H9 (cell line): ENCODE results near the gene FHIT. TPM values are rescaled to one million over a fixed set of nuclear protein-coding genes. Genes with fewer than 3 reads are reported as not detected.

ENCODE experiments used
- DNase-seq: peaks from one replicate; pipeline ENCODE4 v3.0.0-alpha.2; 2017
- H2AFZ ChIP-seq: one replicate; pipeline ENCODE4 v1.6.1; 2013; ENCODE audit warnings: mild to moderate bottlenecking, low read length, control low read depth, moderate library complexity
- H2AK5ac ChIP-seq: 2 replicates; pipeline ENCODE4 v1.6.1; 2013; ENCODE audit warnings: low read length, control low read depth, mixed read lengths; ENCODE audit not compliant: insufficient read length
- H2BK120ac ChIP-seq: one replicate; pipeline ENCODE4 v1.6.1; 2013; ENCODE audit warnings: low read depth, mild to moderate bottlenecking, low read length, control low read depth, inconsistent platforms; ENCODE audit not compliant: poor library complexity, severe bottlenecking
- H2BK12ac ChIP-seq: 2 replicates; pipeline ENCODE4 v1.6.1; 2013; ENCODE audit warnings: low read length, control low read depth, mixed read lengths, low read depth; ENCODE audit not compliant: insufficient read length
- H2BK15ac ChIP-seq: 2 replicates; pipeline ENCODE4 v1.6.1; 2013; ENCODE audit warnings: low read depth, low read length, control low read depth
- H2BK20ac ChIP-seq: one replicate; pipeline ENCODE4 v1.6.1; 2013; ENCODE audit warnings: low read depth, mild to moderate bottlenecking, low read length, control low read depth, inconsistent platforms; ENCODE audit not compliant: poor library complexity, severe bottlenecking
- H2BK5ac ChIP-seq: 2 replicates; pipeline ENCODE4 v1.6.1; 2013; ENCODE audit warnings: low read length, control low read depth, mixed read lengths; ENCODE audit not compliant: insufficient read length
- H3K14ac ChIP-seq: 2 replicates; pipeline ENCODE4 v1.6.1; 2013; ENCODE audit warnings: low read length, control low read depth; ENCODE audit not compliant: insufficient read depth
- H3K18ac ChIP-seq: 2 replicates; pipeline ENCODE4 v1.6.1; 2013; ENCODE audit warnings: low read depth, mild to moderate bottlenecking, mixed read lengths, low read length, control low read depth; ENCODE audit not compliant: insufficient read length
- H3K23ac ChIP-seq: 2 replicates; pipeline ENCODE4 v1.6.1; 2013; ENCODE audit warnings: low read length, control low read depth, mixed read lengths, low read depth; ENCODE audit not compliant: insufficient read length
- H3K23me2 ChIP-seq: 2 replicates; pipeline ENCODE4 v1.6.1; 2013; ENCODE audit warnings: low read depth, mild to moderate bottlenecking, mixed read lengths, low read length, control low read depth; ENCODE audit not compliant: insufficient read length, poor library complexity, severe bottlenecking
- H3K27ac ChIP-seq: 2 replicates; pipeline ENCODE4 v1.5.1; 2013; ENCODE audit warnings: low read length, control low read depth, mixed read lengths, low read depth; ENCODE audit not compliant: insufficient read length
- H3K27me3 ChIP-seq: 2 replicates; pipeline ENCODE4 v1.6.1; 2013; ENCODE audit warnings: low read length, control low read depth, inconsistent platforms; ENCODE audit not compliant: insufficient read depth
- H3K4ac ChIP-seq: 2 replicates; pipeline ENCODE4 v1.6.1; 2013; ENCODE audit warnings: low read depth, mild to moderate bottlenecking, control low read depth, inconsistent platforms, low read length, moderate library complexity
- H3K4me1 ChIP-seq: 2 replicates; pipeline ENCODE4 v1.6.1; 2013; ENCODE audit warnings: low read length, control low read depth, inconsistent platforms; ENCODE audit not compliant: insufficient read depth
- H3K4me2 ChIP-seq: 2 replicates; pipeline ENCODE4 v1.6.1; 2013; ENCODE audit warnings: low read length, control low read depth, mixed read lengths; ENCODE audit not compliant: insufficient read length, insufficient read depth
- H3K56ac ChIP-seq: 2 replicates; pipeline ENCODE4 v1.6.1; 2013; ENCODE audit warnings: low read depth, mild to moderate bottlenecking, mixed read lengths, low read length, control low read depth; ENCODE audit not compliant: insufficient read length
- H3K79me1 ChIP-seq: 2 replicates; pipeline ENCODE4 v1.6.1; 2013; ENCODE audit warnings: low read depth, mild to moderate bottlenecking, moderate library complexity, low read length, control low read depth, inconsistent platforms; ENCODE audit not compliant: insufficient read depth, poor library complexity, severe bottlenecking
- H3K79me2 ChIP-seq: 2 replicates; pipeline ENCODE4 v1.6.1; 2013; ENCODE audit warnings: low read length, control low read depth, inconsistent platforms; ENCODE audit not compliant: insufficient read depth
- H3K9ac ChIP-seq: 2 replicates; pipeline ENCODE4 v1.6.1; 2013; ENCODE audit warnings: low read length, control low read depth, mixed read lengths; ENCODE audit not compliant: insufficient read length; ENCODE audit errors: extremely low read depth
- H3K9me3 ChIP-seq: one replicate; pipeline ENCODE4 v1.6.1; 2013; ENCODE audit warnings: low read depth, low read length, inconsistent platforms; ENCODE audit not compliant: control insufficient read depth
- H3T11ph ChIP-seq: one replicate; pipeline ENCODE4 v1.6.1; 2013; ENCODE audit warnings: mild to moderate bottlenecking, low read length, control low read depth, inconsistent platforms
- H4K20me1 ChIP-seq: one replicate; pipeline ENCODE4 v1.6.1; 2013; ENCODE audit not compliant: control insufficient read depth, insufficient read length, insufficient read depth
- H4K5ac ChIP-seq: 2 replicates; pipeline ENCODE4 v1.6.1; 2013; ENCODE audit warnings: low read depth, mild to moderate bottlenecking, mixed read lengths, low read length, control low read depth; ENCODE audit not compliant: insufficient read length
- H4K8ac ChIP-seq: replicated peaks from 2 replicates; pipeline ENCODE4 v1.6.1; 2013; ENCODE audit warnings: low read length, control low read depth, mixed read lengths, low read depth; ENCODE audit not compliant: insufficient read length
- H4K91ac ChIP-seq: 2 replicates; pipeline ENCODE4 v1.6.1; 2013; ENCODE audit warnings: low read depth, mild to moderate bottlenecking, moderate library complexity, mixed read lengths, low read length, control low read depth; ENCODE audit not compliant: insufficient read length
- H3K27ac Mint-ChIP-seq, 3 experiments: 2 replicates in 2 of 3; 3 replicates in 1 of 3; pipeline ENCODE4 v1.8.0; 2020 to 2021; ENCODE audit warnings: mixed read lengths in 3 of 3, mild to moderate bottlenecking in 1 of 3, moderate library complexity in 1 of 3
- H3K27me3 Mint-ChIP-seq: 2 replicates; pipeline ENCODE4 v1.8.0; 2021; ENCODE audit warnings: low read depth, mild to moderate bottlenecking, moderate library complexity, mixed read lengths
- H3K36me3 Mint-ChIP-seq, 3 experiments: 2 replicates in 2 of 3; 3 replicates in 1 of 3; pipeline ENCODE4 v1.8.0; 2020 to 2021; ENCODE audit warnings: low read depth in 3 of 3, mixed read lengths in 3 of 3; ENCODE audit not compliant: insufficient read depth in 1 of 3
- H3K4me1 Mint-ChIP-seq, 2 experiments: 2 replicates each; pipeline ENCODE4 v1.8.0; 2020; ENCODE audit warnings: mixed read lengths in 2 of 2
- H3K4me3 Mint-ChIP-seq, 2 experiments: 2 replicates in 1 of 2; 3 replicates in 1 of 2; pipeline ENCODE4 v1.8.0; 2020 to 2021; ENCODE audit warnings: mild to moderate bottlenecking in 2 of 2, mixed read lengths in 2 of 2, moderate library complexity in 1 of 2
- H3K9me3 Mint-ChIP-seq, 2 experiments: 2 replicates in 1 of 2; 3 replicates in 1 of 2; pipeline ENCODE4 v1.8.0; 2020; ENCODE audit warnings: mild to moderate bottlenecking in 2 of 2, mixed read lengths in 2 of 2, moderate library complexity in 1 of 2
- WGBS: extraction: QIAGEN DNeasy Blood & Tissue Kit; methylation state at CpG from one replicate; pipeline ENCODE4 v1.1.7; 2013; ENCODE audit warnings: missing lambda C conversion rate, low lambda C conversion rate, mixed read lengths; ENCODE audit not compliant: insufficient read length; ENCODE audit errors: extremely low coverage; 5-methylcytosine and 5-hydroxymethylcytosine counted together
- total RNA-seq: library from RNA; stranded (reverse); gene quantifications from 2 replicates; pipeline ENCODE4 v1.2.1, GENCODE V29; 2021
- TF ChIP-seq, protein P1 (sequence below): fragments of 200-600 bp; sonication (generic); conservative IDR thresholded peaks from 3 replicates; pipeline ENCODE4 v1.8.0; 2021; ENCODE audit warnings: antibody characterized with exemption, mild to moderate bottlenecking

FHIT gene
- total RNA-seq, 1 experiment from 2014 or later = 3.0 TPM

DNA sequence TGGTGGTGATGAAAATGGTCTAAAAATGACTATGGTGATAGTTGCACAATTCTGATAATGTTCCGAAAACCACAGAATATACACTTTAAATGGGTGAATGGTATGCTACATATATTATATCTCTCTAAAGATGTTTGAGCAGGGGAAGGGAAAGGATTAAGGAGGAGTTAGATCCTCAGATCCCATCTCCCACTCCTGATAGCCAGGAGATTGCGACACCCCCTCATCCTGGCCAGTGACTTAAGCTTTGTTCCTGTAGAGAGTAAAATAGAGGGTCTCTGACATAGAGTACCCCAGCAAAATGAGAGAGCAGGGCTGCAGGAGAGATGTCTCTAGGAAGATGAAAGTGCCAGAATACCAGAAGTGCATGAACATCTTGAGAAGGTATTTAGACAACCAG lies 984.8 kb downstream of the FHIT start:
- Histone ChIP-seq H4K20me1 (no peaks in the 10 kb centered on the region), H3K27ac (no peak overlapping the region), H2BK15ac (no peak overlapping the region), H4K5ac (no peak overlapping the region), H2BK120ac (no peak overlapping the region), H2BK12ac (no peak overlapping the region), H2AFZ (no peak overlapping the region), H3K4me1 (no peaks in the 10 kb centered on the region), H3K79me2 (no peaks in the 10 kb centered on the region), H2BK20ac (no peak overlapping the region), H3K23me2 (no peaks in the 10 kb centered on the region), H2BK5ac (no peak overlapping the region), H3K4ac (no peak overlapping the region), H3K18ac (no peak overlapping the region), H3K9me3 (no peaks in the 10 kb centered on the region), H2AK5ac (no peak overlapping the region), H3K79me1 (no peaks in the 10 kb centered on the region), H3K9ac (no peak overlapping the region), H4K8ac (no peak overlapping the region), H3T11ph (no peak overlapping the region), H3K56ac (no peak overlapping the region), H3K14ac (no peak overlapping the region), H4K91ac (no peak overlapping the region), H3K4me2 (no peak overlapping the region), H3K23ac (no peak overlapping the region), H3K27me3 (no peaks in the 10 kb centered on the region)
- no peak overlapping the region for H3K27ac Mint-ChIP-seq
- peaks cover 0 to 2% of the 10 kb centered on the region in 2 experiments; a peak in 1 of 4 replicates for H3K4me1 Mint-ChIP-seq
- no peak for DNase-seq
- no peaks in the 10 kb centered on the region for H3K9me3 Mint-ChIP-seq
- no peak overlapping the region for H3K4me3 Mint-ChIP-seq
- no CpG with 5 or more reads among the region's 2 CpGs for whole genome bisulfite sequencing
- no peaks in the 10 kb centered on the region for H3K36me3 Mint-ChIP-seq
- TF ChIP-seq, protein P1, sequence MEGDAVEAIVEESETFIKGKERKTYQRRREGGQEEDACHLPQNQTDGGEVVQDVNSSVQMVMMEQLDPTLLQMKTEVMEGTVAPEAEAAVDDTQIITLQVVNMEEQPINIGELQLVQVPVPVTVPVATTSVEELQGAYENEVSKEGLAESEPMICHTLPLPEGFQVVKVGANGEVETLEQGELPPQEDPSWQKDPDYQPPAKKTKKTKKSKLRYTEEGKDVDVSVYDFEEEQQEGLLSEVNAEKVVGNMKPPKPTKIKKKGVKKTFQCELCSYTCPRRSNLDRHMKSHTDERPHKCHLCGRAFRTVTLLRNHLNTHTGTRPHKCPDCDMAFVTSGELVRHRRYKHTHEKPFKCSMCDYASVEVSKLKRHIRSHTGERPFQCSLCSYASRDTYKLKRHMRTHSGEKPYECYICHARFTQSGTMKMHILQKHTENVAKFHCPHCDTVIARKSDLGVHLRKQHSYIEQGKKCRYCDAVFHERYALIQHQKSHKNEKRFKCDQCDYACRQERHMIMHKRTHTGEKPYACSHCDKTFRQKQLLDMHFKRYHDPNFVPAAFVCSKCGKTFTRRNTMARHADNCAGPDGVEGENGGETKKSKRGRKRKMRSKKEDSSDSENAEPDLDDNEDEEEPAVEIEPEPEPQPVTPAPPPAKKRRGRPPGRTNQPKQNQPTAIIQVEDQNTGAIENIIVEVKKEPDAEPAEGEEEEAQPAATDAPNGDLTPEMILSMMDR = no peak
- H3K27me3 Mint-ChIP-seq = no peaks in the 10 kb centered on the region
